GM23338 (cell line): ENCODE data around the gene ZDHHC1. TPM values are rescaled to one million over a fixed set of nuclear protein-coding genes. Genes with fewer than 3 reads are reported as not detected.

ENCODE experiments used
- ATAC-seq: fragments of 200-7000 bp; cut with Tn5 transposase; 3 replicates; pipeline ENCODE4 v1.9.1; 2020
- DNase-seq: peaks from one replicate; pipeline ENCODE4 v3.0.0-alpha.2; 2015; ENCODE audit warnings: low spot score
- H2AFZ ChIP-seq: fragments of 200-600 bp; sonication (generic); 2 replicates; pipeline ENCODE4 v1.8.0; 2016; ENCODE audit warnings: antibody characterized with exemption, mild to moderate bottlenecking, moderate library complexity
- H3F3A ChIP-seq: fragments of 200-600 bp; sonication (generic); replicated peaks from 2 replicates; pipeline ENCODE4 v1.8.0; 2017; ENCODE audit warnings: antibody characterized with exemption, mixed run types, low read depth
- H3K27ac ChIP-seq: fragments of 200-600 bp; sonication (generic); 2 replicates; pipeline ENCODE4 v1.6.1; 2016; ENCODE audit warnings: low read depth
- H3K27me3 ChIP-seq: fragments of 200-600 bp; sonication (generic); 2 replicates; pipeline ENCODE4 v1.8.0; 2016; ENCODE audit warnings: mild to moderate bottlenecking, mixed run types, moderate library complexity; ENCODE audit not compliant: insufficient read depth
- H3K36me3 ChIP-seq: fragments of 200-600 bp; sonication (generic); 2 replicates; pipeline ENCODE4 v1.8.0; 2016; ENCODE audit warnings: mild to moderate bottlenecking; ENCODE audit not compliant: insufficient read depth
- H3K4me1 ChIP-seq: fragments of 200-600 bp; sonication (generic); 2 replicates; pipeline ENCODE4 v1.8.0; 2016; ENCODE audit warnings: mild to moderate bottlenecking, moderate library complexity; ENCODE audit not compliant: insufficient read depth
- H3K4me2 ChIP-seq: fragments of 200-600 bp; sonication (generic); 2 replicates; pipeline ENCODE4 v1.7.1; 2017; ENCODE audit warnings: mixed run types
- H3K4me3 ChIP-seq: fragments of 200-600 bp; sonication (generic); 2 replicates; pipeline ENCODE4 v1.6.1; 2016; ENCODE audit warnings: mixed run types
- H3K79me2 ChIP-seq: fragments of 200-600 bp; sonication (generic); replicated peaks from 2 replicates; pipeline ENCODE4 v1.8.0; 2017; ENCODE audit warnings: mild to moderate bottlenecking; ENCODE audit not compliant: insufficient read depth
- H3K9me2 ChIP-seq: fragments of 200-600 bp; sonication (generic); 2 replicates; pipeline ENCODE4 v1.8.0; 2017; ENCODE audit not compliant: insufficient read depth
- H4K20me1 ChIP-seq: fragments of 200-600 bp; sonication (generic); replicated peaks from 2 replicates; pipeline ENCODE4 v1.8.0; 2017; ENCODE audit warnings: mild to moderate bottlenecking; ENCODE audit not compliant: insufficient read depth
- H3K27ac Mint-ChIP-seq: 2 replicates; pipeline ENCODE4 v1.8.0; 2020; ENCODE audit warnings: inconsistent platforms, mild to moderate bottlenecking, moderate library complexity, mixed read lengths
- H3K27me3 Mint-ChIP-seq: 3 replicates; pipeline ENCODE4 v1.8.0; 2022; ENCODE audit warnings: low read depth, mild to moderate bottlenecking, moderate library complexity, mixed read lengths, inconsistent platforms; ENCODE audit not compliant: insufficient read depth, poor library complexity
- H3K36me3 Mint-ChIP-seq: 3 replicates; pipeline ENCODE4 v1.8.0; 2021; ENCODE audit warnings: low read depth, mild to moderate bottlenecking, inconsistent platforms, moderate library complexity, mixed read lengths
- H3K4me1 Mint-ChIP-seq: 3 replicates; pipeline ENCODE4 v1.8.0; 2020; ENCODE audit warnings: mild to moderate bottlenecking, inconsistent platforms, mixed read lengths
- H3K4me3 Mint-ChIP-seq: 3 replicates; pipeline ENCODE4 v1.8.0; 2021; ENCODE audit warnings: moderate library complexity, mild to moderate bottlenecking, inconsistent platforms, mixed read lengths
- H3K9me3 Mint-ChIP-seq: 3 replicates; pipeline ENCODE4 v1.8.0; 2020; ENCODE audit warnings: moderate library complexity, mild to moderate bottlenecking, inconsistent platforms, mixed read lengths
- CREB1 ChIP-seq: fragments of 250-450 bp; sonication (Bioruptor Pico); IDR thresholded peaks from 2 replicates; pipeline ENCODE4 v1.5.0; 2020; ENCODE audit warnings: low read depth, mild to moderate bottlenecking, moderate library complexity
- CTCF ChIP-seq, 2 experiments: fragments of 200-600 bp in 1 of 2; sonication (generic) in 1 of 2; conservative IDR thresholded peaks; 2 replicates each; pipeline versions ENCODE4 v1.5.1 to v1.6.1; 2016 to 2017; ENCODE audit warnings: antibody characterized with exemption in 2 of 2, low read depth in 2 of 2, mild to moderate bottlenecking in 2 of 2, moderate library complexity in 1 of 2
- ETS1 ChIP-seq: IDR thresholded peaks from 2 replicates; pipeline ENCODE4 v1.6.1; 2016; ENCODE audit warnings: antibody characterized with exemption
- EZH2 ChIP-seq: fragments of 200-600 bp; sonication (generic); IDR thresholded peaks from one replicate; pipeline ENCODE4 v1.8.0; 2017; ENCODE audit warnings: antibody characterized with exemption, mild to moderate bottlenecking, low read depth; ENCODE audit not compliant: unreplicated experiment
- EZH2phosphoT487 ChIP-seq: fragments of 200-600 bp; sonication (generic); IDR thresholded peaks from one replicate; pipeline ENCODE4 v1.8.1; 2018; ENCODE audit warnings: antibody characterized with exemption; ENCODE audit not compliant: unreplicated experiment
- JUNB ChIP-seq: IDR thresholded peaks from one replicate; pipeline ENCODE4 v1.6.1; 2016; ENCODE audit warnings: antibody characterized with exemption; ENCODE audit not compliant: unreplicated experiment
- NANOG ChIP-seq: IDR thresholded peaks from 2 replicates; pipeline ENCODE4 v1.6.1; 2016; ENCODE audit warnings: antibody characterized with exemption, borderline replicate concordance
- POLR2AphosphoS5 ChIP-seq: IDR thresholded peaks from 2 replicates; pipeline ENCODE4 v1.6.1; 2016; ENCODE audit warnings: antibody characterized with exemption, low read depth
- REST ChIP-seq: IDR thresholded peaks from one replicate; pipeline ENCODE4 v1.6.1; 2018; ENCODE audit warnings: antibody characterized with exemption; ENCODE audit not compliant: unreplicated experiment
- STAT1 ChIP-seq: IDR thresholded peaks from one replicate; pipeline ENCODE4 v1.6.1; 2016; ENCODE audit warnings: antibody characterized with exemption; ENCODE audit not compliant: unreplicated experiment
- ZNF114 ChIP-seq: fragments of 250-450 bp; sonication (Bioruptor Pico); IDR thresholded peaks from 2 replicates; pipeline ENCODE4 v1.5.0; 2020; ENCODE audit warnings: mild to moderate bottlenecking, moderate library complexity
- ZNF331 ChIP-seq: fragments of 250-450 bp; sonication (Bioruptor Pico); IDR thresholded peaks from 2 replicates; pipeline ENCODE4 v1.5.0; 2020; ENCODE audit warnings: low read depth, mild to moderate bottlenecking, moderate library complexity
- ZNF462 ChIP-seq: fragments of 250-450 bp; sonication (Bioruptor Pico); IDR thresholded peaks from 2 replicates; pipeline ENCODE4 v1.5.0; 2020; ENCODE audit warnings: mild to moderate bottlenecking, moderate library complexity
- polyA plus RNA-seq: library from polyadenylated mRNA; unstranded; fragments of >200 nt; fragmentation: Nextera tagmentation; extraction: Ambion mirVana; gene quantifications from 2 replicates; pipeline ENCODE4 v1.2.1, GENCODE V29; 2016
- total RNA-seq: library from RNA; depleted of rRNA; stranded (reverse); fragments of >200 nt; shearing (Covaris generic); gene quantifications from 2 replicates; pipeline ENCODE4 v1.2.3, GENCODE V29; 2014

The ZDHHC1 gene
- total and polyA plus RNA-seq, 2 experiments from 2014 or later, result 1.4 to 2.7 TPM

- Mint-ChIP-seq H3K4me1 (peaks cover 28% of the 10 kb centered on the region), H3K27me3 (peaks cover 19% of the 10 kb centered on the region), H3K27ac (no peak overlapping the region), H3K9me3 (no peaks in the 10 kb centered on the region), H3K36me3 (no peaks in the 10 kb centered on the region; the same call in 2 of the 3 replicates), H3K4me3 (no peak overlapping the region)
- Histone ChIP-seq H3F3A (peaks cover 6% of the 10 kb centered on the region; the same call in 1 of the 2 replicates), H3K36me3 (no peaks in the 10 kb centered on the region), H2AFZ (no peak overlapping the region), H3K4me2 (no peak overlapping the region), H3K27ac (no peak overlapping the region), H3K4me3 (no peak overlapping the region), H4K20me1 (no peaks in the 10 kb centered on the region; the same call in 1 of the 2 replicates), H3K4me1 (peaks cover 25% of the 10 kb centered on the region), H3K9me2 (no peaks in the 10 kb centered on the region), H3K27me3 (no peaks in the 10 kb centered on the region), H3K79me2 (no peaks in the 10 kb centered on the region)
- TF ChIP-seq EZH2 (no peak), STAT1 (no peak), ZNF114 (CRISPR knock-in tag) (no peak), POLR2AphosphoS5 (no peak), NANOG (no peak), JUNB (no peak), EZH2phosphoT487 (no peak), CTCF (conservative IDR thresholded peaks at IDR 0.05; ENCODE audit: low read depth in 2 of 2) (no peak), ETS1 (no peak), REST (no peak), CREB1 (CRISPR knock-in tag) (no peak), ZNF462 (CRISPR knock-in tag) (no peak), ZNF331 (CRISPR knock-in tag) (no peak)
- ATAC-seq, result no peak
- no peak for DNase-seq
Measured at GRCh38 chr16:67411339-67411738, 4.9 kb downstream of the ZDHHC1 start.
